ENCODE data around the gene BCLAF1. TPM values are rescaled to one million over a fixed set of nuclear protein-coding genes. Genes with fewer than 3 reads are reported as not detected.

BCLAF1 gene
- total and polyA plus RNA-seq, 2 experiments from 2014 or later: 133 to 151 TPM

- TF ChIP-seq, protein P1, sequence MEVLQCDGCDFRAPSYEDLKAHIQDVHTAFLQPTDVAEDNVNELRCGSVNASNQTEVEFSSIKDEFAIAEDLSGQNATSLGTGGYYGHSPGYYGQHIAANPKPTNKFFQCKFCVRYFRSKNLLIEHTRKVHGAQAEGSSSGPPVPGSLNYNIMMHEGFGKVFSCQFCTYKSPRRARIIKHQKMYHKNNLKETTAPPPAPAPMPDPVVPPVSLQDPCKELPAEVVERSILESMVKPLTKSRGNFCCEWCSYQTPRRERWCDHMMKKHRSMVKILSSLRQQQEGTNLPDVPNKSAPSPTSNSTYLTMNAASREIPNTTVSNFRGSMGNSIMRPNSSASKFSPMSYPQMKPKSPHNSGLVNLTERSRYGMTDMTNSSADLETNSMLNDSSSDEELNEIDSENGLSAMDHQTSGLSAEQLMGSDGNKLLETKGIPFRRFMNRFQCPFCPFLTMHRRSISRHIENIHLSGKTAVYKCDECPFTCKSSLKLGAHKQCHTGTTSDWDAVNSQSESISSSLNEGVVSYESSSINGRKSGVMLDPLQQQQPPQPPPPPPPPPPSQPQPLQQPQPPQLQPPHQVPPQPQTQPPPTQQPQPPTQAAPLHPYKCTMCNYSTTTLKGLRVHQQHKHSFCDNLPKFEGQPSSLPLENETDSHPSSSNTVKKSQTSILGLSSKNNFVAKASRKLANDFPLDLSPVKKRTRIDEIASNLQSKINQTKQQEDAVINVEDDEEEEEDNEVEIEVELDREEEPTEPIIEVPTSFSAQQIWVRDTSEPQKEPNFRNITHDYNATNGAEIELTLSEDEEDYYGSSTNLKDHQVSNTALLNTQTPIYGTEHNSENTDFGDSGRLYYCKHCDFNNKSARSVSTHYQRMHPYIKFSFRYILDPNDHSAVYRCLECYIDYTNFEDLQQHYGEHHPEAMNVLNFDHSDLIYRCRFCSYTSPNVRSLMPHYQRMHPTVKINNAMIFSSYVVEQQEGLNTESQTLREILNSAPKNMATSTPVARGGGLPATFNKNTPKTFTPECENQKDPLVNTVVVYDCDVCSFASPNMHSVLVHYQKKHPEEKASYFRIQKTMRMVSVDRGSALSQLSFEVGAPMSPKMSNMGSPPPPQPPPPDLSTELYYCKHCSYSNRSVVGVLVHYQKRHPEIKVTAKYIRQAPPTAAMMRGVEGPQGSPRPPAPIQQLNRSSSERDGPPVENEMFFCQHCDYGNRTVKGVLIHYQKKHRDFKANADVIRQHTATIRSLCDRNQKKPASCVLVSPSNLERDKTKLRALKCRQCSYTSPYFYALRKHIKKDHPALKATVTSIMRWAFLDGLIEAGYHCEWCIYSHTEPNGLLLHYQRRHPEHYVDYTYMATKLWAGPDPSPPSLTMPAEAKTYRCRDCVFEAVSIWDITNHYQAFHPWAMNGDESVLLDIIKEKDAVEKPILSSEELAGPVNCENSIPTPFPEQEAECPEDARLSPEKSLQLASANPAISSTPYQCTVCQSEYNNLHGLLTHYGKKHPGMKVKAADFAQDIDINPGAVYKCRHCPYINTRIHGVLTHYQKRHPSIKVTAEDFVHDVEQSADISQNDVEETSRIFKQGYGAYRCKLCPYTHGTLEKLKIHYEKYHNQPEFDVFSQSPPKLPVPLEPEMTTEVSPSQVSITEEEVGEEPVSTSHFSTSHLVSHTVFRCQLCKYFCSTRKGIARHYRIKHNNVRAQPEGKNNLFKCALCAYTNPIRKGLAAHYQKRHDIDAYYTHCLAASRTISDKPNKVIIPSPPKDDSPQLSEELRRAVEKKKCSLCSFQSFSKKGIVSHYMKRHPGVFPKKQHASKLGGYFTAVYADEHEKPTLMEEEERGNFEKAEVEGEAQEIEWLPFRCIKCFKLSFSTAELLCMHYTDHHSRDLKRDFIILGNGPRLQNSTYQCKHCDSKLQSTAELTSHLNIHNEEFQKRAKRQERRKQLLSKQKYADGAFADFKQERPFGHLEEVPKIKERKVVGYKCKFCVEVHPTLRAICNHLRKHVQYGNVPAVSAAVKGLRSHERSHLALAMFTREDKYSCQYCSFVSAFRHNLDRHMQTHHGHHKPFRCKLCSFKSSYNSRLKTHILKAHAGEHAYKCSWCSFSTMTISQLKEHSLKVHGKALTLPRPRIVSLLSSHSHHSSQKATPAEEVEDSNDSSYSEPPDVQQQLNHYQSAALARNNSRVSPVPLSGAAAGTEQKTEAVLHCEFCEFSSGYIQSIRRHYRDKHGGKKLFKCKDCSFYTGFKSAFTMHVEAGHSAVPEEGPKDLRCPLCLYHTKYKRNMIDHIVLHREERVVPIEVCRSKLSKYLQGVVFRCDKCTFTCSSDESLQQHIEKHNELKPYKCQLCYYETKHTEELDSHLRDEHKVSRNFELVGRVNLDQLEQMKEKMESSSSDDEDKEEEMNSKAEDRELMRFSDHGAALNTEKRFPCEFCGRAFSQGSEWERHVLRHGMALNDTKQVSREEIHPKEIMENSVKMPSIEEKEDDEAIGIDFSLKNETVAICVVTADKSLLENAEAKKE (CRISPR knock-in tag; IDR thresholded peaks at IDR 0.05): no peak
- TF ChIP-seq ZNF331 (CRISPR knock-in tag; IDR thresholded peaks at IDR 0.05; ENCODE audit: low read depth): no peak
- no peak for TF ChIP-seq JUNB (IDR thresholded peaks at IDR 0.05; ENCODE audit: unreplicated experiment)
- TF ChIP-seq CTCF (conservative IDR thresholded peaks at IDR 0.05; ENCODE audit: low read depth in 2 of 2): no peak
- TF ChIP-seq, protein P2, sequence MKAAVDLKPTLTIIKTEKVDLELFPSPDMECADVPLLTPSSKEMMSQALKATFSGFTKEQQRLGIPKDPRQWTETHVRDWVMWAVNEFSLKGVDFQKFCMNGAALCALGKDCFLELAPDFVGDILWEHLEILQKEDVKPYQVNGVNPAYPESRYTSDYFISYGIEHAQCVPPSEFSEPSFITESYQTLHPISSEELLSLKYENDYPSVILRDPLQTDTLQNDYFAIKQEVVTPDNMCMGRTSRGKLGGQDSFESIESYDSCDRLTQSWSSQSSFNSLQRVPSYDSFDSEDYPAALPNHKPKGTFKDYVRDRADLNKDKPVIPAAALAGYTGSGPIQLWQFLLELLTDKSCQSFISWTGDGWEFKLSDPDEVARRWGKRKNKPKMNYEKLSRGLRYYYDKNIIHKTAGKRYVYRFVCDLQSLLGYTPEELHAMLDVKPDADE (IDR thresholded peaks at IDR 0.05): no peak
- TF ChIP-seq EZH2 (IDR thresholded peaks at IDR 0.05; ENCODE audit: low read depth, unreplicated experiment): no peak
- TF ChIP-seq ZNF114 (CRISPR knock-in tag; IDR thresholded peaks at IDR 0.05): no peak
Observed at GRCh38 chr6:136330634-136331033, 41.0 kb upstream of the BCLAF1 start (continued).

Measured in GM23338 (cell line).